ENCODE data around the gene MEOX1.

MEOX1 gene

GRCh38 chr17:43671755-43672519, 10.2 kb upstream of the MEOX1 start:
- Histone ChIP-seq H3K9me3 (no peaks in the 10 kb centered on the region), H3K36me3 (replicated peaks) (no peaks in the 10 kb centered on the region), H3K27me3 (ENCODE audit: low read depth) (no peaks in the 10 kb centered on the region), H3K4me3 (no peak overlapping the region), H3K4me1 (peaks cover 11% of the 10 kb centered on the region)
- no peak for DNase-seq (ENCODE audit: low spot score in 2 of 2)
- in situ Hi-C loops (cut with MboI; ENCODE audit: low sequenced_read_pairs): loop anchor here (5.0 to 25.0 kb wide), 2 partner anchors 90 to 95 kb away; partner anchors contain the start of gene SOST

DNA sequence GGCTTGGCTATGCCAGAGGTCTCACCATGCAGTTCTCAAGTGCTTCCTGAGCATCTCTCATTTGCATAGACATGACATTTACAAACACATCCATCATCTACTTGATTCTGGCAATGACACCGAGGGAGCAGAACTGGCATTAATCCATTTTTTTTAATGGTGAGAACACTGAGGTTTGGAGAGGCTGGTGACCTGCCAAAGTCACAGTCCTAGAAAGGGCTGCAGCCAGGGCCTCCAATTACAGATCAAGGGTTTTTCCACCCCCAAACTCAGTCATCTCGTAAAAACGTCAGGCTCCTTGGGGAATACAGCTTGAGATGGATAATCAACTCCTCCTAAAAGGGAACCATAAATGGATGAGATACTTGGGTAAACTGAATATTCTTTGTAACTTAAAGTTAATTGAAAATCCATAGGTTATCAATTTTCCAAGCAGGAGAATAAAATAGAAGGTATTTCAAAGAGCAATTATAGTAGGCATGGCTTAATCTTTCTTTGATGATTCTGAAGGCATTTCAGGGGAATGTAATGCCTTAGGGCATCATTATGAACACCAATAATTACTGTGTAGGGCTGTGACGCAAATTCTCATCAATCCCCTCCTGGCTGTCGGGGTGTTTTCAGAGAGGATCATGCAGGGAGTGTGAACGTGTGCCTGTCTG, 9.4 kb upstream of the MEOX1 start:
- peak; percentile 70 to 73 for DNase-seq (ENCODE audit: low spot score in 2 of 2)
- Histone ChIP-seq H3K4me1 (peaks cover 11% of the 10 kb centered on the region), H3K36me3 (replicated peaks) (no peaks in the 10 kb centered on the region), H3K9me3 (no peaks in the 10 kb centered on the region), H3K4me3 (no peak overlapping the region), H3K27me3 (ENCODE audit: low read depth) (no peaks in the 10 kb centered on the region)
- in situ Hi-C loops (cut with MboI; ENCODE audit: low sequenced_read_pairs): loop anchor here (5.0 to 25.0 kb wide), 2 partner anchors 91 to 94 kb away; partner anchors contain the start of gene SOST

GRCh38 chr17:43670645-43671030, 8.9 kb upstream of the MEOX1 start:
- DNase-seq (ENCODE audit: low spot score in 2 of 2): no peak
- Histone ChIP-seq H3K9me3 (no peaks in the 10 kb centered on the region), H3K4me1 (peaks cover 11% of the 10 kb centered on the region), H3K27me3 (ENCODE audit: low read depth) (no peaks in the 10 kb centered on the region), H3K36me3 (replicated peaks) (no peaks in the 10 kb centered on the region), H3K4me3 (no peak overlapping the region)
- in situ Hi-C loops (cut with MboI; ENCODE audit: low sequenced_read_pairs): loop anchor here (5.0 to 25.0 kb wide), 2 partner anchors 92 to 93 kb away; partner anchors contain the start of gene SOST

DNA sequence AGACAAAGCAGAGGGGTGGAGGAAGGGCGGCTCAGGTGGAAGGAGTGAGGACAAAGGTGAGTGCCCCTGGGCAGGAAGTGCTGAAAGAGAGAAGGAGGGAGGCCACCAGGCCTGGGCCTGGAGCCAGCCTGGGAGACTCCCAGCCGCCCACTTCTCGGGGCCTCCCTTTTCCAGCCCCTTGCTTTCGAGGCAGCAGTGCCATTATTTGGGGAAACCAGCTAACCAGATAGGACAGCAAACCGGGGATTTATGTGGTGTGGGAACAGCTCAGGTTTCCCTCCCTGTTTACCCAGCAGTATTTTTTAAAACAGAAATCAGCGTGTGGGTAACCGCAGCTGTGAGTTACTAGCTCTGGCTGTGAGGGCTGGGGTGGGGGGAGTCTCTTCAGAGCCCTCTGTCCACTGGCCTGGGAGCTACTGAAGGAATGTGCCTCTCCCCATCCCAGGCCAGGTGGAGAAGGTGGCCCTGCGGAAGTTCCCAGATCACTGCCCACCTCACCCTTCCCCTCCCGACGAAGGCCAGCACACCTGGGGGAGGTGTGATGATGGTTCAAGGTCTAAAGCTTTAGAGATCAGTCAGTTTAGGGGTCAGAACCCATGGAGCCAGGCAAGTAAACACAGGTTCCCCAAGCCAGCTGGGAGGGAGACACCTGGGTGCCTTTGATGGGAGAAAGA, 8.4 kb upstream of the MEOX1 start:
- in situ Hi-C loops (cut with MboI; ENCODE audit: low sequenced_read_pairs): loop anchor here (5.0 to 25.0 kb wide), 2 partner anchors 92 to 93 kb away; partner anchors contain the start of gene SOST
- no peaks in the 10 kb centered on the region for H3K27me3 ChIP-seq (ENCODE audit: low read depth)
- no peaks in the 10 kb centered on the region for H3K36me3 ChIP-seq (replicated peaks)
- no peak overlapping the region for H3K4me3 ChIP-seq
- peaks cover 11% of the 10 kb centered on the region for H3K4me1 ChIP-seq
- DNase-seq (ENCODE audit: low spot score in 2 of 2): no peak
- no peaks in the 10 kb centered on the region for H3K9me3 ChIP-seq

DNA sequence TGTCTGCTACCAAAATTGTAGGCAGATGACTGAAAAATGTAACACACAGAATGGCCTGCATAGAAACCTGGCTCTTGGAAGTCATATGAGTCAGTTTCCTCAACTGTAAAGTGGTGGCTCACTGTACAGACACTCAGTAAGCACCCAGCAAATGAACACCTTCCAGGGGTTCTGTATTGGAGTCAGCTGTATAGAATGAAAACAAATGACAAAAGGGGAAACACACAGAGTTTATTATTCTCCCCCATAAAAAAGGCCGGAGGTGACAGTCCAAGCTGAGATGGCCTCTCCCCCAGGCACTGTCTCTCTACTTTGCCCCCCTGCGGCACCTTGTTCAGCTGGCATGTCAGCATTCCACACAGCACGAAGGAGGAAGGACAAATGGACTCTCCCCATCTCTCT, 6.2 kb upstream of the MEOX1 start:
- DNase-seq (ENCODE audit: low spot score in 2 of 2): no peak
- H3K27me3 ChIP-seq (ENCODE audit: low read depth): no peaks in the 10 kb centered on the region
- H3K4me3 ChIP-seq: no peak overlapping the region
- no peaks in the 10 kb centered on the region for H3K9me3 ChIP-seq
- in situ Hi-C loops (cut with MboI; ENCODE audit: low sequenced_read_pairs): loop anchor here (25.0 kb wide), 1 partner anchor 94 kb away; the partner anchor contains the start of gene SOST
- H3K36me3 ChIP-seq (replicated peaks): no peaks in the 10 kb centered on the region
- peaks cover 11% of the 10 kb centered on the region for H3K4me1 ChIP-seq

GRCh38 chr17:43667506-43667905, 5.8 kb upstream of the MEOX1 start:
- Histone ChIP-seq H3K36me3 (replicated peaks) (no peaks in the 10 kb centered on the region), H3K9me3 (no peaks in the 10 kb centered on the region), H3K27me3 (ENCODE audit: low read depth) (no peaks in the 10 kb centered on the region), H3K4me3 (no peak overlapping the region), H3K4me1 (peaks cover 11% of the 10 kb centered on the region)
- DNase-seq (ENCODE audit: low spot score in 2 of 2): no peak
- in situ Hi-C loops (cut with MboI; ENCODE audit: low sequenced_read_pairs): loop anchor here (25.0 kb wide), 1 partner anchor 95 kb away; the partner anchor contains the start of gene SOST

DNA sequence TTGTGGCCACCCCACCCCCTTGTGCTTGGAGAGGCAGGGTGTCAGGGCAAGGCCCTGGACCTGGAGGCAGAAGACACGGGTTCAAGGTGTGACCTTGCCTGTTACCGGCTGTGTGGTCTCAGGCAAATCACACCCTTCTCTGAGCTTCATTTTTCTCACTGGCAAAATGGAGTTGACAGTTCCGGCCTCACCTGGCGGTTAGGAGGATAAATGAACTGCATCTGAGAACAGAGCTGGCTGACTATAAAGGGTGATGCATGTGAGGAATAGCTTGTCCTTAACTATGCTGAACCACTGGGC, 4.2 kb upstream of the MEOX1 start:
- in situ Hi-C loops (cut with MboI; ENCODE audit: low sequenced_read_pairs): loop anchor here (25.0 kb wide), 1 partner anchor 96 kb away; the partner anchor contains the start of gene SOST
- Histone ChIP-seq H3K36me3 (replicated peaks) (no peaks in the 10 kb centered on the region), H3K27me3 (ENCODE audit: low read depth) (no peaks in the 10 kb centered on the region), H3K4me1 (peaks cover 2% of the 10 kb centered on the region), H3K4me3 (no peak overlapping the region), H3K9me3 (no peaks in the 10 kb centered on the region)
- DNase-seq (ENCODE audit: low spot score in 2 of 2): no peak

DNA sequence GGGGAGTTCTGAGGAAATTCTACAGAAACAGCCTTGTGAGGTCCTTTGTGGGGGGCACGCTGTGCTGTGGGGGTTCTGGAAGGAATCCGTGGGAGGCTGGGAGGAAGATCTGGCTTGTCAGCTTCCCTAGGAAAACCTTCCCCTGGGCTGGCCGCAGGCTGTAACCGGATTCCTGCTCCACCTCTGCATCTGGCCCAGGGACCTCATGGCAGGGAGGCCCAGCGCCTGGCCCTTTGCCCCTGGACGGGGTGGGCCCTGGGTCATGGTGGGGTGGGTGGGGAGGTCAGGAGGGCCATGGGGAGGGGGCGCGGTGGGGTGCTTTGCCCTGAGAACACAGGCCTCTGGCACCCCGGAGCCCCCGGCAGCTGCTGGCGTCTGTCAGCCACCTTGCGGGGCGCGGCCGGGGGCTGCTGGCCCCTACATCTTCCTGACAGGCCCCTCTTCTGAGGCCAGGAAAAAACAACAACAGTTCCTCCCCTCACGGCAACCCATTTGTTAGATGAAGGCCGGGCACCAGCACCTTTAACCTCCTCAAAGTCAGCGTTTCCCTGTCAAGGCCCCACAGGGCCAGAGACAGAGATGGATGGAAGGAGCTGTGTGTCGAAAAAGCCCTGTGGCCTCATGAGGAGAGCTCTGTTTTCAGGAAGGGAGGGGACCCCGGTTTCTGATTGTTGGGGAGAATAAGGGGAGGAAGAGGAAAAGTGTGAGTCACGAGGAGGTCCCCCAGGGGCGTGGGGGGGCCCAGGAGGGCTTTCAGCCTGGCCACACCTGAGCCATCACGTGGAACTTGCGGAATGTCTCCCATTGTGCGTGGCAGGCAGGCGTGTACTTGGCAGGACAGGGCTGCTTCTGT, 3.6 kb upstream of the MEOX1 start:
- no peak for DNase-seq (ENCODE audit: low spot score in 2 of 2)
- in situ Hi-C loops (cut with MboI; ENCODE audit: low sequenced_read_pairs): loop anchor here (25.0 kb wide), 1 partner anchor 97 kb away; the partner anchor contains the start of gene SOST
- H3K4me3 ChIP-seq: no peak overlapping the region
- H3K27me3 ChIP-seq (ENCODE audit: low read depth): no peaks in the 10 kb centered on the region
- no peaks in the 10 kb centered on the region for H3K9me3 ChIP-seq
- no peaks in the 10 kb centered on the region; the same call in none of the 2 replicates for H3K4me1 ChIP-seq
- H3K36me3 ChIP-seq (replicated peaks): no peaks in the 10 kb centered on the region

GRCh38 chr17:43664096-43664495, 2.4 kb upstream of the MEOX1 start:
- H3K27me3 ChIP-seq (ENCODE audit: low read depth): no peaks in the 10 kb centered on the region
- H3K9me3 ChIP-seq: no peaks in the 10 kb centered on the region
- H3K4me1 ChIP-seq: no peaks in the 10 kb centered on the region; the same call in none of the 2 replicates
- DNase-seq (ENCODE audit: low spot score in 2 of 2): no peak
- no peaks in the 10 kb centered on the region for H3K36me3 ChIP-seq (replicated peaks)
- in situ Hi-C loops (cut with MboI; ENCODE audit: low sequenced_read_pairs): loop anchor here (25.0 kb wide), 1 partner anchor 98 kb away; the partner anchor contains the start of gene SOST
- H3K4me3 ChIP-seq: no peak overlapping the region

DNA sequence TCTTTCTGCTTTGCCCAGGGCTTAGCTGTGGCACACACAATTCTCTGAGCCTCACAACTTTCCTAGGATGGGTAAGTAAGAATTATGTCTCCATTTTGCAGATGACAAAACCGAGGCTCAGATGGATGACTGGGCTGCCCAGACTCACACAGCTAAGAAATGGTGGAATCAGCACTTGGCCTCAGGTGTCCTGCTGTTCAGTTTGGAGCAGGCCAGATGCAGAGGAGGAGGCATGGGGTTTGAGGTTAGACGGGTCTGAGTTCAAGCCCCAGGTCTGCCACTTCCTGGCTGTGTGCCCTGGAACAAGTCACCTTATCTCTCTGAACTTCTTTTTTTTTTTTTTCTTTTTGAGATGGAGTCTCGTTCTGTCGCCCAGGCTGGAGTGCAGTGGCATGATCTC, 1.7 kb upstream of the MEOX1 start:
- no peak for DNase-seq (ENCODE audit: low spot score in 2 of 2)
- no peaks in the 10 kb centered on the region for H3K27me3 ChIP-seq (ENCODE audit: low read depth)
- no peaks in the 10 kb centered on the region; the same call in none of the 2 replicates for H3K4me1 ChIP-seq
- in situ Hi-C loops (cut with MboI; ENCODE audit: low sequenced_read_pairs): loop anchor here (25.0 kb wide), 1 partner anchor 99 kb away; the partner anchor contains the start of gene SOST
- no peaks in the 10 kb centered on the region for H3K9me3 ChIP-seq
- H3K36me3 ChIP-seq (replicated peaks): no peaks in the 10 kb centered on the region
- no peak overlapping the region for H3K4me3 ChIP-seq

GRCh38 chr17:43662413-43663141, 855 bp upstream of the MEOX1 start:
- no peak for DNase-seq (ENCODE audit: low spot score in 2 of 2)

GRCh38 chr17:43660816-43661493, 767 bp downstream of the MEOX1 start:
- Histone ChIP-seq H3K36me3 (replicated peaks) (no peaks in the 10 kb centered on the region), H3K9me3 (no peaks in the 10 kb centered on the region), H3K27me3 (ENCODE audit: low read depth) (no peaks in the 10 kb centered on the region), H3K4me1 (no peaks in the 10 kb centered on the region; the same call in none of the 2 replicates), H3K4me3 (no peak overlapping the region)
- in situ Hi-C loops (cut with MboI; ENCODE audit: low sequenced_read_pairs): loop anchor here (25.0 kb wide), 1 partner anchor 101 kb away; the partner anchor contains the start of gene SOST
- DNase-seq (ENCODE audit: low spot score in 2 of 2): no peak

More at GRCh38 chr17:43662413-43663141, 855 bp upstream of the MEOX1 start:
- Histone ChIP-seq H3K4me1 (no peaks in the 10 kb centered on the region; the same call in none of the 2 replicates), H3K4me3 (no peak overlapping the region), H3K36me3 (replicated peaks) (no peaks in the 10 kb centered on the region), H3K27me3 (ENCODE audit: low read depth) (no peaks in the 10 kb centered on the region), H3K9me3 (no peaks in the 10 kb centered on the region)
- in situ Hi-C loops (cut with MboI; ENCODE audit: low sequenced_read_pairs): loop anchor here (25.0 kb wide), 1 partner anchor 100 kb away; the partner anchor contains the start of gene SOST
